Caco-2 (cell line): ENCODE data around the gene LCMT1. TPM values are rescaled to one million over a fixed set of nuclear protein-coding genes. Genes with fewer than 3 reads are reported as not detected.

Experiments used
- BruUV-seq: library from RNA; stranded (reverse); fragments of 400-500 nt; replicated peaks from 2 replicates; lab custom pipeline; 2021; lab: Mats Ljungman, UMichigan
- CTCF ChIA-PET: fragments of 300-600 bp; sonication (Branson Sonifier 250); formaldehyde crosslinking; loops from one replicate; lab custom pipeline; 2022; ENCODE audit warnings: antibody characterized with exemption; lab: Charles Lee
- POLR2A ChIA-PET: fragments of 300-600 bp; sonication (Branson Sonifier 250); formaldehyde crosslinking; loops from one replicate; lab custom pipeline; 2022; ENCODE audit warnings: antibody characterized with exemption; lab: Charles Lee
- DNase-seq, 2 experiments: peaks; one replicate each; pipeline versions ENCODE4 v3.0.0 to v3.0.0-alpha.2; 2020 to 2022
- H3K27me3 ChIP-seq: replicated peaks from 2 replicates; pipeline ENCODE4 v1.6.0; 2011; ENCODE audit warnings: low read length; ENCODE audit not compliant: control insufficient read depth, insufficient read depth
- H3K36me3 ChIP-seq: 2 replicates; pipeline ENCODE4 v1.5.1; 2011; ENCODE audit warnings: low read length; ENCODE audit not compliant: control insufficient read depth, insufficient read depth
- H3K4me1 ChIP-seq: fragments of 250-450 bp; sonication (Bioruptor Pico); 2 replicates; pipeline ENCODE4 v1.5.1; 2020; ENCODE audit warnings: mild to moderate bottlenecking
- H3K4me3 ChIP-seq: 2 replicates; pipeline ENCODE4 v1.5.1; 2011; ENCODE audit warnings: low read depth, mild to moderate bottlenecking, control low read depth, low read length
- H3K9me3 ChIP-seq: fragments of 250-450 bp; sonication (Bioruptor Pico); 2 replicates; pipeline ENCODE4 v1.5.1; 2020; ENCODE audit warnings: mild to moderate bottlenecking, moderate library complexity
- H3K27ac Mint-ChIP-seq: one replicate; pipeline ENCODE4 v1.8.0; 2022; ENCODE audit warnings: mixed read lengths; ENCODE audit not compliant: unreplicated experiment
- H3K27me3 Mint-ChIP-seq: one replicate; pipeline ENCODE4 v1.8.0; 2022; ENCODE audit warnings: mixed read lengths; ENCODE audit not compliant: insufficient read depth, unreplicated experiment
- H3K36me3 Mint-ChIP-seq: one replicate; pipeline ENCODE4 v1.8.0; 2022; ENCODE audit warnings: mild to moderate bottlenecking, mixed read lengths; ENCODE audit not compliant: insufficient read depth, unreplicated experiment
- H3K4me1 Mint-ChIP-seq: one replicate; pipeline ENCODE4 v1.8.0; 2022; ENCODE audit warnings: low read depth, mixed read lengths; ENCODE audit not compliant: unreplicated experiment
- H3K4me3 Mint-ChIP-seq: one replicate; pipeline ENCODE4 v1.8.0; 2022; ENCODE audit warnings: mild to moderate bottlenecking, moderate library complexity, mixed read lengths; ENCODE audit not compliant: unreplicated experiment
- H3K9me3 Mint-ChIP-seq: one replicate; pipeline ENCODE4 v1.8.0; 2022; ENCODE audit warnings: mixed read lengths; ENCODE audit not compliant: unreplicated experiment
- CTCF ChIP-seq, 2 experiments: fragments of 200-600 bp in 1 of 2; IDR thresholded peaks; 1 replicate in 1 of 2; 2 replicates in 1 of 2; pipeline versions ENCODE4 v1.5.1 to v1.8.0; 2011 to 2022; ENCODE audit warnings: antibody characterized with exemption in 1 of 2, control low read depth in 1 of 2, inconsistent platforms in 1 of 2, low read depth in 1 of 2, low read length in 1 of 2, mild to moderate bottlenecking in 1 of 2, moderate library complexity in 1 of 2; ENCODE audit not compliant: insufficient read depth in 1 of 2, severe bottlenecking in 1 of 2, unreplicated experiment in 1 of 2
- intact Hi-C: fragments of 100-400 bp; cut with micrococcal nuclease; formaldehyde crosslinking; loops from one replicate; pipeline ENCODE4 v1.10.0; 2022; ENCODE audit not compliant: unreplicated experiment
- total RNA-seq: library from RNA; stranded (reverse); gene quantifications from 2 replicates; pipeline ENCODE4 v1.2.3, GENCODE V29; 2022

The LCMT1 gene
- total RNA-seq, 1 experiment from 2014 or later = 53.9 TPM

- H3K4me1 Mint-ChIP-seq = no peaks in the 10 kb centered on the region
- intact Hi-C loops = no loop called here
- H3K36me3 Mint-ChIP-seq = no peaks in the 10 kb centered on the region
- no peaks in the 10 kb centered on the region for H3K9me3 ChIP-seq
- TF ChIP-seq CTCF (IDR thresholded peaks at IDR 0.05; ENCODE audit: insufficient read depth in 1 of 2, low read depth in 1 of 2, low read length in 1 of 2, severe bottlenecking in 1 of 2, unreplicated experiment in 1 of 2) = no peak
- H3K9me3 Mint-ChIP-seq = no peaks in the 10 kb centered on the region
- no peak overlapping the region for H3K4me3 Mint-ChIP-seq
- H3K4me3 ChIP-seq = no peak overlapping the region
- CTCF ChIA-PET = no interaction called here
- no peaks in the 10 kb centered on the region for H3K4me1 ChIP-seq
- H3K27me3 Mint-ChIP-seq = no peaks in the 10 kb centered on the region
- H3K27me3 ChIP-seq = no peaks in the 10 kb centered on the region
- POLR2A ChIA-PET = no interaction called here
- no peak overlapping the region for H3K27ac Mint-ChIP-seq
- BruUV-seq = no TSS peak
- DNase-seq = no peak
- no peaks in the 10 kb centered on the region for H3K36me3 ChIP-seq
Observed at GRCh38 chr16:25222959-25223358, 111.4 kb downstream of the LCMT1 start.

- Mint-ChIP-seq H3K27ac (no peak overlapping the region), H3K36me3 (no peaks in the 10 kb centered on the region), H3K4me1 (no peaks in the 10 kb centered on the region), H3K9me3 (no peaks in the 10 kb centered on the region), H3K4me3 (no peak overlapping the region), H3K27me3 (no peaks in the 10 kb centered on the region)
- Histone ChIP-seq H3K36me3 (no peaks in the 10 kb centered on the region), H3K4me1 (no peaks in the 10 kb centered on the region), H3K4me3 (no peak overlapping the region), H3K27me3 (no peaks in the 10 kb centered on the region), H3K9me3 (no peaks in the 10 kb centered on the region)
- TF ChIP-seq CTCF (IDR thresholded peaks at IDR 0.05; ENCODE audit: insufficient read depth in 1 of 2, low read depth in 1 of 2, low read length in 1 of 2, severe bottlenecking in 1 of 2, unreplicated experiment in 1 of 2) = no peak
- no peak for DNase-seq
- intact Hi-C loops = no loop called here
- CTCF ChIA-PET = no interaction called here
- no TSS peak for BruUV-seq
- POLR2A ChIA-PET = interaction anchor here (0.6 kb wide), 1 partner anchor 222 kb away, joined by 3 read pairs; no protein-coding TSS in a partner anchor
Observed at GRCh38 chr16:25223964-25224363, 112.4 kb downstream of the LCMT1 start.

GRCh38 chr16:25224731-25225319 lies 113.3 kb downstream of the LCMT1 start:
- intact Hi-C loops = loop anchor here (1.0 kb wide), 2 partner anchors 99 to 170 kb away; no protein-coding TSS in a partner anchor
- H3K36me3 ChIP-seq = no peaks in the 10 kb centered on the region
- CTCF ChIA-PET = interaction anchor here (0.6 to 1.9 kb wide), 13 partner anchors 9 to 688 kb away, joined by 3 to 19 read pairs (median 6); no protein-coding TSS in a partner anchor
- no peak overlapping the region for H3K4me3 ChIP-seq
- H3K27ac Mint-ChIP-seq = no peak overlapping the region
- no peak for TF ChIP-seq CTCF (IDR thresholded peaks at IDR 0.05; ENCODE audit: insufficient read depth in 1 of 2, low read depth in 1 of 2, low read length in 1 of 2, severe bottlenecking in 1 of 2, unreplicated experiment in 1 of 2)
- H3K9me3 Mint-ChIP-seq = no peaks in the 10 kb centered on the region
- H3K36me3 Mint-ChIP-seq = no peaks in the 10 kb centered on the region
- no peaks in the 10 kb centered on the region for H3K9me3 ChIP-seq
- H3K4me3 Mint-ChIP-seq = no peak overlapping the region
- DNase-seq = no peak
- no peaks in the 10 kb centered on the region for H3K4me1 Mint-ChIP-seq
- BruUV-seq = no TSS peak
- no peaks in the 10 kb centered on the region for H3K27me3 ChIP-seq
- H3K4me1 ChIP-seq = no peaks in the 10 kb centered on the region
- no peaks in the 10 kb centered on the region for H3K27me3 Mint-ChIP-seq
- POLR2A ChIA-PET = no interaction called here

Other genes with a start within 250 kb of the LCMT1 start
- 134 and 142 TPM in 2 replicates for gene ARHGAP17, start 96.4 kb upstream of the LCMT1 start, total RNA-seq
- gene AQP8, start 105.2 kb downstream of the LCMT1 start, total RNA-seq = not detected in 2 replicates
- gene ZKSCAN2, start 146.1 kb downstream of the LCMT1 start, total RNA-seq = 10.5 and 11.1 TPM in 2 replicates